HepG2 (cell line): ENCODE measurements around the gene KRTAP10-5.

ENCODE experiments used
- CBX1 ChIP-seq: IDR thresholded peaks from one replicate; pipeline ENCODE4 v1.6.1; 2016; ENCODE audit warnings: antibody characterized with exemption, low read depth
- NCOR1 ChIP-seq: fragments of 200-600 bp; sonication (generic); IDR thresholded peaks from 2 replicates; pipeline ENCODE4 v1.7.0; 2017; ENCODE audit warnings: antibody characterized with exemption, low read length, borderline replicate concordance
- REST ChIP-seq, 2 experiments: IDR thresholded peaks; 2 replicates each; pipeline ENCODE4 v1.6.1; 2011 to 2012; ENCODE audit warnings: low read length in 2 of 2, borderline replicate concordance in 1 of 2, low read depth in 1 of 2, mild to moderate bottlenecking in 1 of 2, moderate library complexity in 1 of 2
- SMC3 ChIP-seq: IDR thresholded peaks from 2 replicates; pipeline ENCODE4 v1.6.1; 2011; ENCODE audit warnings: low read length, improper control_type of control experiment

- TF ChIP-seq CBX1 (no peak), REST (IDR thresholded peaks at IDR 0.05; ENCODE audit: borderline replicate concordance in 1 of 2, low read depth in 1 of 2, low read length in 2 of 2) (no peak), NCOR1 (no peak), SMC3 (no peak)
Observed at GRCh38 chr21:44612029-44612486, 31.7 kb upstream of the KRTAP10-5 start, which contains the start of gene KRTAP10-8.
